Thyroid gland (tissue), 4 donors: ENCODE data around the gene GPRIN2.

ENCODE experiments used
- POLR2A ChIP-seq, 2 donors: fragments of 450-650 bp; IDR thresholded peaks; one replicate each; pipeline ENCODE4 v1.6.1; 2017; ENCODE audit warnings: antibody characterized with exemption in 2 of 2, mild to moderate bottlenecking in 2 of 2, moderate library complexity in 1 of 2
- TF ChIP-seq, protein P1 (sequence below), 6 experiments: fragments of 200-600 bp in 3 of 6; fragments of 450-650 bp in 3 of 6; sonication (generic) in 3 of 6; IDR thresholded peaks; one replicate each; pipeline ENCODE4 v1.5.1; 2016 to 2019; ENCODE audit warnings: antibody characterized with exemption in 6 of 6, mild to moderate bottlenecking in 2 of 6, inconsistent platforms in 1 of 6, moderate library complexity in 1 of 6

DNA sequence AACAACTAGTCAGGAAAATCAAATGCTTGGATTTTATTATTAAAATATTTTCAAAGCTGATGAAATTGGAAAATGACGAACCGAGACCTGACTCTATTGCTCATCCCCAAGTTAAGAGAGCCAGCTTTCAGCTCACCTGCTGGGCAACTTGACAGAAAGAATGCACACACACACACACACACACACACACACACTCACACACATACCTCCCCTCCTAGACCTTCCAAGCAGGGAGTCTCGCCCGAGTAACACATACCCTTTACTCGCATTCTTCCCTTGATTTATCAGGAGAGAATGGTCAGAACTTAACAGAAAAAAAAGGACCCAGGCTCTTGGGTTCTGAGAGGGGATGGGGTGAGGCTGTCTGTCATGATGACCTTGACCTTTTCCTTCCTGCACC lies 19.1 kb downstream of the GPRIN2 start:
- TF ChIP-seq, protein P1, sequence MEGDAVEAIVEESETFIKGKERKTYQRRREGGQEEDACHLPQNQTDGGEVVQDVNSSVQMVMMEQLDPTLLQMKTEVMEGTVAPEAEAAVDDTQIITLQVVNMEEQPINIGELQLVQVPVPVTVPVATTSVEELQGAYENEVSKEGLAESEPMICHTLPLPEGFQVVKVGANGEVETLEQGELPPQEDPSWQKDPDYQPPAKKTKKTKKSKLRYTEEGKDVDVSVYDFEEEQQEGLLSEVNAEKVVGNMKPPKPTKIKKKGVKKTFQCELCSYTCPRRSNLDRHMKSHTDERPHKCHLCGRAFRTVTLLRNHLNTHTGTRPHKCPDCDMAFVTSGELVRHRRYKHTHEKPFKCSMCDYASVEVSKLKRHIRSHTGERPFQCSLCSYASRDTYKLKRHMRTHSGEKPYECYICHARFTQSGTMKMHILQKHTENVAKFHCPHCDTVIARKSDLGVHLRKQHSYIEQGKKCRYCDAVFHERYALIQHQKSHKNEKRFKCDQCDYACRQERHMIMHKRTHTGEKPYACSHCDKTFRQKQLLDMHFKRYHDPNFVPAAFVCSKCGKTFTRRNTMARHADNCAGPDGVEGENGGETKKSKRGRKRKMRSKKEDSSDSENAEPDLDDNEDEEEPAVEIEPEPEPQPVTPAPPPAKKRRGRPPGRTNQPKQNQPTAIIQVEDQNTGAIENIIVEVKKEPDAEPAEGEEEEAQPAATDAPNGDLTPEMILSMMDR (IDR thresholded peaks at IDR 0.05), result no peak
- TF ChIP-seq POLR2A (IDR thresholded peaks at IDR 0.05), result no peak
